Superior temporal gyrus (tissue), 1 donor: ENCODE data around the gene CCDC169.

Source experiments
- DNase-seq: peaks from one replicate; pipeline ENCODE4 v3.0.0-alpha.2; 2016; ENCODE audit errors: extremely low spot score

Gene CCDC169

GRCh38 chr13:36242761-36243160 lies 54.9 kb downstream of the CCDC169 start:
- no peak for DNase-seq

DNA sequence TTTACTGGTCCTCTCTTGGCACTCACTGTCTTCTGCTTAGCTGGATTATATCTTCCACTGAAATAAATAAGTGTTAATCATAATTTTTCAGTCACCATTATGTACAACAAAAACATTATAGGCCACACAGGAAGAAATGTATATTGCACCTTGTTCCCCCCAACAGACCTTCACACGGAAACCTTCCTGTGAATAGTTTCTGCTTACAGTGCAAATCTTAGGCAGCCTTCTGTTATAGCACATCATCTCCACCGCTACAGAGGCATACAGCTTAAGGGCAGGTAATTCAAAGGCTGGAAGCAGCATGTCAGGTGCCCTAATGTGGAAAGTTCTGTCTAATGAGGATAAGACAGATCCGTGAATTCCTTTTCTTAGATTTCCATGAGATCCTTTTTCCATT lies 66.4 kb downstream of the CCDC169 start:
- DNase-seq, result no peak

GRCh38 chr13:36224730-36225129 lies 72.9 kb downstream of the CCDC169 start:
- no peak for DNase-seq

DNA sequence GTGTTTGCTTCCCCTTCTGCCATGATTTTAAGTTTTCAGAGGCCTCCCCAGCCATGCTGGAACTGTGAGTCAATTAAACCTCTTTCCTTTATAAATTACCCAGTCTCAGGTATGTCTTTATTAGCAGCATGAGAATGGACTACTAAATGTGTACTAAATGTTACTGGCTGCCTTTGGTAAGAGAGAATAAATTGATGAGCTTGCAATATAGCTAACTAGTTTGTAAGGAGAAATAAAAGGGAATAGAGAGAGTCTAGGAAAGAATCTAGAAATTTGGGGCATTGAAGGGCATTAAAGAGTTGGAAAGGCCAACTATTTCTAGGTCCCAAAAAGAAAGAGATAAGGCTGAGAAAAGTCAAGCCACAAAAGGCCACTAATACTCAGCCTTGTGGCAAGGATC lies 77.7 kb downstream of the CCDC169 start:
- no peak for DNase-seq

DNA sequence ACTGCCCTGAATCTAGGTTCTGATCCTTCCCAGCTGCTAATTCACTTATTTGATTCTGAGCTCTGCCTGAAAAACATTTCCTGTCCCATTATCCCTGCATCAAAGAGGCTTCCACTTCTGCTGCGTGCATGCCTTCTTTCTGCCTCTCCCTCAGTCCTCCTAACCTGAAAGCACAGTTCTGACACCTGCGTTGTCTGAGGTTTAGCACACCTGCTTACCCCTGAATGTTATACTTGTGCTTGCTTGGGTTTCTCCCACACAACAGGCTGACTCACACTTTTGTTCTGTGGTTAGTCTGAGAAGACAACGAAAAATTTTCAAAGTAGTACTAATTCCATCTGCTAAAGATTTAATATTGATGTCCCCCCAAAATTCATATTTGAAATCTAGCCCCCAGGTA lies 80.2 kb downstream of the CCDC169 start:
- no peak for DNase-seq

- DNase-seq, result no peak
Observed at GRCh38 chr13:36214163-36214921, 83.3 kb downstream of the CCDC169 start, which contains the start of gene SOHLH2. SOHLH2 (minus strand) TSS chr13:36214556; CDS start chr13:36214526, 30 bp downstream.

DNA sequence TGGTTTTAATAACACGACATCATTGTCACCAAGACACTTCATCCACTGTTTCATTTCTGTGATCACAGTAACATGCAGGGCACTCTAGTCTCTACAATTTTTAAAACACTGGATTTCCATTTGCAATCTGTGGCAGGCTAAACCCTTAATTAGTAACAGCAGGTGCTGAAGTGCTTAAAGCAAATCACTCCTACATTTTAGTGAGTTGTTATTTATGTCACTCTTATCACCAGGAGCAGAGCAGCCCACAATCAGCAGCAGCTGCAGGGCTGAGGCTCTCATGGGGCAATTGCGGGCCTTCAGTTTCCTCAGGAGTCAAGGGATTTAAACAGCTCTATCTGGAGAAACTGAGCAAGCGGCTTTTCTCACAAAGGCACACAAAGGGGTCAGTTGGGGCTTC lies 84.8 kb downstream of the CCDC169 start:
- DNase-seq, result no peak

DNA sequence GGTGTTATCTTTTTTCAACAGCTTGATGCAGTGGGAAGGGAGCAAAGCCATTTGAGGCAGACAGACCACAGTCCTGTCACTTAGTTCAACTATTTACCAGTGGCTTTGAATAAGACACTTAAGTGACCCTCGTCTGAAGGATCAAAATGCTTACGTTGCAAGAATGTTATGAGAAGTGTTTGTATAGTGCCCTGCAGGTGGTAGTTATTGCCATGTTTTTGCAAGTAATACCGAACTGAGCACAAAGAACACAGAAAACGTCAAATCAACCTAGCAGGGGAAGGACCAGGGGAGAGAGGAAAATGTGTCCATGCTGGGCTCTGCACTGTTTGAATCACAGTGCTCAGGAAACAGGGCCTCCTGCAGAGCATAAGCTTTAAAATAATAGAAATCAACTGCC lies 86.0 kb downstream of the CCDC169 start:
- DNase-seq, result no peak

DNA sequence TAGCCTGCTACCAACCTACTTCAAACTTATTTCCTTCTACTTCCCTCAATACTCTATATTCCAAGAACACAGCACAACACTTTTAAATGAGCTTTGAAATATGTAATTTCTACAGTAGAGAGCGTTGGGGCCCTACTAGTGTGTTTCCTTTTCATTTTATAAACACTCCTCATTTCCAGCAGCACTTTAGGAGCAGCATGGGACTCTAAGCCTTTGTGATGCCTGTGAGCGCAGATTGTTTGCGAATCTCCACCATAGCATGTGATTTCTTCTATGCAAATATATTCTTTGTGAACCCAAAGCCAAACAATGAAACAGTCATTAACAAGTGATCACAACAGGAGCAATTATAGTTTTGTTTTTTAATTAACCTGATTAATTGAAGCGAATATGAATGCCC lies 86.9 kb downstream of the CCDC169 start:
- DNase-seq, result no peak

DNA sequence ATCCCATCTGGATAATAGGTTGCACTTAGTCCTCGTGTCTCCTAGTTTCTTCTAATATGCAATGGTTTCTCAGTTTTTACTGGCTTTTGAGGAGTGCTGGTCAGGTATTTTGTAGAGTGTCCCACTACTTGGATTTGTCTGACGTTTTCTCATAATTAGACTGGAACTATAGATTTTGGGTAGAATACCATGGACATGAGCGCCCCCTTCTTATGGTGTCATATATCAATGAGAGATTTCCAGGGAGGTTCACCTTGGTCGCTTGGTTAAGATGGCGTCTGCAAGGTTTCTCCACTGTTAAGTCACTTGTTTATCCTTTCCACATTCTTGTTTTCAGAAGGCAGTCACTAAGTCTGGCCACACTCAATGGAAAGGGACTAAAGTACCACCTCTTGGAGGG lies 89.9 kb downstream of the CCDC169 start:
- DNase-seq, result no peak

DNA sequence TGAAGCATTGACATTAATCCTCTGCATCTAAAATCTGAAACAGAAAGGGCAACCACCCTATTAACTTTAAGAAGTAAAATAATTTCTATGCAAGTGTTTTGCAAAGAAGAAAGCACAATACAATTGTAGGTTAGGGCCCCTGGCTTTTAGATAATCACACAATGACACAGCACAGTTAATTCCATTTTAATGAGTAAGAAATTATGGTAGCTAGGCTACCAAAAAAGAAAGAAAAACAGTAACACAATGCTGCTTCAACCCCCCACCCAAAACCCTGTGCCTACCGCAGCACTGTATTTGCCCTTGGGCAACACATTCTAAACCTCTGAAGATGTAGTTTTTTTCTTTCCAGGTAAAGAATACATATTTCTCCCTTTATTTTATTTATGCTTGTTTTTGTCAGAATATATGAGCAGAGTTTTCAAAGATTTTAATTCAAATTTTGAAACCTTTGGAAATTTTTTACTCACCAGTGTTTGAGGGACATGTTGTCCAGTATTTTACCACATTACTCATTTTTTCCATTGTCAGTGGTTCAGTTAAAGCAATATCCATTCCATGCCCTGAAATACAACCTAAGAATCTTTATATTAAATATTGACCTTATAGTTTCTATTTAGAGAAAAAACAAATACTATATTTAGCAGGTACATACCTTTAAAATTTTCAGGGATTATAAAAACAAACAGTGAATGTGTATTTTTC lies 104.3 kb downstream of the CCDC169 start:
- no peak for DNase-seq

DNA sequence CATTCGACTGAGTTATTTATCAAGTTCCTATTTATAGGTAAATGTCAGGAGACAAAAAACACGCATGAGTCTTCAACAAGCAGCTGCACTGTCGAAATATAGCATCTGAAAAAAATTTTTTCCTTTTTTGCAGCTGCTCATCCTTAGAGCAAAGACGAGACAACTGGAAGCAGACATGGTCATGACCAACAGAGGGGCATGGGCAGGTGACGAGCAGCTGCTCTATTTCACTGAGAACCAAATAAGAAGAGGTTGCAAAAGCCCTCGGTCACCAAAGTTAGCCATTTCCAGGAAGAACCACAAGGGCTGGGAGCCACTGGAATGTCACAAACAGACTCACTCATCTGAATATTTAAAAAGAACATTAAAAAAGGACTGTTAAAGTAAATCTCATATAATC lies 105.4 kb downstream of the CCDC169 start:
- no peak for DNase-seq

- DNase-seq, result no peak
Observed at GRCh38 chr13:36190771-36191170, 106.8 kb downstream of the CCDC169 start.

DNA sequence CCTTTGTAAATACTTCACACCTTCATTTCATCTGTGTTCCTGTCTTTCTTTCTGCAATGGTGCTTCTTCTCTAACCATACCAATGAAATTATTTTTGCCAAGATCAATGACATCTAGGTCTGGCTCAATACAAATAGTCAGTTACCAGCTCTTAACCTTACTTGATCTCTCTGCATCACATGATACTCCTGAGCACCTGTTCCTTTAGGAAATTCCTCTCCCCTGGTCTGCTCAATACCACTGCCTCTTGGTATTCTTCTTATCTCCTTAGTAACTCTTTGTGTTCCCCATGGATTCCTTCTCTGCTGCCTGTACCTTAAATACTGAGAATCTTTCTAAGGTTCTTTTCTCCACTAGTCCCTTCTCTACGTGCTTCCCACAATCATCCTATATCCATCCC lies 109.2 kb downstream of the CCDC169 start:
- no peak for DNase-seq

DNA sequence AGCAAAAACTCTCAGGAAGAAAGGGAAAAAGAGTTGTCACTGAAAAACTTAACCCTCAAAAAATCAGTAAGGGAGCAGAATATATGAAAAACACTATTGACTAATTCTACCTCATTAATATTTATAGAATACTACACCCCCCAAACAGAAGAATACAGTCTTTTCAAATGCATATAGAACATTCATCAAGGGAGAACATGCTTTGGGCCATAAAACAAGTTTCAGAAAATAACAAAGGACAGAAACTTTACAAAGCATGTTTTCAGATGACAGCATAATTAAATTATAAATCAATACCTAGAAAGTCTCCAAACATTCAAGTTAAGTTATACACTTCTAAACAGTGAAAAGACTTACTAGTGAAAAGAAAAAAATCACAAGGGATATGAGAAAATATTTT lies 113.7 kb downstream of the CCDC169 start:
- no peak for DNase-seq
